Measurements from ENCODE around the gene IFT122. TPM values are rescaled to one million over a fixed set of nuclear protein-coding genes. Genes with fewer than 3 reads are reported as not detected.

The IFT122 gene
- polyA plus RNA-seq, 1 experiment = 27.8 TPM

- no peaks in the 10 kb centered on the region for H3K27me3 ChIP-seq (ENCODE audit: control insufficient read depth, insufficient read depth, low read length)
- H3K36me3 ChIP-seq (ENCODE audit: control insufficient read depth, insufficient read depth, low read length) = no peaks in the 10 kb centered on the region
- POLR2A ChIA-PET = no interaction called here
- TF ChIP-seq, protein P1, sequence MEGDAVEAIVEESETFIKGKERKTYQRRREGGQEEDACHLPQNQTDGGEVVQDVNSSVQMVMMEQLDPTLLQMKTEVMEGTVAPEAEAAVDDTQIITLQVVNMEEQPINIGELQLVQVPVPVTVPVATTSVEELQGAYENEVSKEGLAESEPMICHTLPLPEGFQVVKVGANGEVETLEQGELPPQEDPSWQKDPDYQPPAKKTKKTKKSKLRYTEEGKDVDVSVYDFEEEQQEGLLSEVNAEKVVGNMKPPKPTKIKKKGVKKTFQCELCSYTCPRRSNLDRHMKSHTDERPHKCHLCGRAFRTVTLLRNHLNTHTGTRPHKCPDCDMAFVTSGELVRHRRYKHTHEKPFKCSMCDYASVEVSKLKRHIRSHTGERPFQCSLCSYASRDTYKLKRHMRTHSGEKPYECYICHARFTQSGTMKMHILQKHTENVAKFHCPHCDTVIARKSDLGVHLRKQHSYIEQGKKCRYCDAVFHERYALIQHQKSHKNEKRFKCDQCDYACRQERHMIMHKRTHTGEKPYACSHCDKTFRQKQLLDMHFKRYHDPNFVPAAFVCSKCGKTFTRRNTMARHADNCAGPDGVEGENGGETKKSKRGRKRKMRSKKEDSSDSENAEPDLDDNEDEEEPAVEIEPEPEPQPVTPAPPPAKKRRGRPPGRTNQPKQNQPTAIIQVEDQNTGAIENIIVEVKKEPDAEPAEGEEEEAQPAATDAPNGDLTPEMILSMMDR (IDR thresholded peaks at IDR 0.05; ENCODE audit: insufficient read depth, low read depth, low read length) = peak; percentile 24; the same call in 1 of the 2 replicates
- no peak overlapping the region for H3K4me3 ChIP-seq (ENCODE audit: low read depth, low read length)
- no peak for DNase-seq (ENCODE audit: low read depth)
- CTCF ChIA-PET = interaction anchor here (1.1 to 1.5 kb wide), 2 partner anchors 8 to 22 kb away, joined by 3 to 4 read pairs; no protein-coding TSS in a partner anchor
These were observed 17.9 kb upstream of the IFT122 start for GRCh38 chr3:129421988-129422745.

DNA sequence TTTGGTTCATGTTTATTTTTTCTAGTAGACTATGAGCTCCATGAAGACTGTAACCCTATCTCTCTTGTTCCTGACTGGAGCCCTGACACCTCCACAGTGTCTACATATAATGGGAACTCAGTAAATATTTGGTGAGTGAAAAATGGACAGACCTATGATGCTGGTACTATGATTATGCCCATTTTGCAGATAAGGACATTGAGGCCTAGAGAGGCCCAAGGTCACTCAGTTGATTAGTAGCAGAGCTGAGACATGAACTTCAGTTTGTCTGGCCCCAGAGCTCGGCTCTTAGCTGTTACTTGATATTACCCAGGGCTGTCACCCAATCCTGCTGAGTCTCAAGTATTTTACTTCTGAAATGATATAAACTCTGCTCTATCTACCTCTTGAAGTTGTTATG is 17.1 kb upstream of the IFT122 start:
- CTCF ChIA-PET = interaction anchor here (1.1 to 1.5 kb wide), 2 partner anchors 9 to 23 kb away, joined by 3 to 4 read pairs; no protein-coding TSS in a partner anchor
- H3K4me3 ChIP-seq (ENCODE audit: low read depth, low read length) = no peak overlapping the region
- TF ChIP-seq, protein P1 (IDR thresholded peaks at IDR 0.05; ENCODE audit: insufficient read depth, low read depth, low read length) = no peak
- H3K36me3 ChIP-seq (ENCODE audit: control insufficient read depth, insufficient read depth, low read length) = no peaks in the 10 kb centered on the region
- DNase-seq (ENCODE audit: low read depth) = no peak
- H3K27me3 ChIP-seq (ENCODE audit: control insufficient read depth, insufficient read depth, low read length) = no peaks in the 10 kb centered on the region
- POLR2A ChIA-PET = no interaction called here

GRCh38 chr3:129424185-129424841 is 15.7 kb upstream of the IFT122 start:
- CTCF ChIA-PET = no interaction called here
- no peak for DNase-seq (ENCODE audit: low read depth)

GRCh38 chr3:129425213-129425612 is 14.8 kb upstream of the IFT122 start:
- Histone ChIP-seq H3K27me3 (ENCODE audit: control insufficient read depth, insufficient read depth, low read length) (no peaks in the 10 kb centered on the region), H3K36me3 (ENCODE audit: control insufficient read depth, insufficient read depth, low read length) (peaks cover 2% of the 10 kb centered on the region; the same call in 1 of the 2 replicates), H3K4me3 (ENCODE audit: low read depth, low read length) (no peak overlapping the region)
- TF ChIP-seq, protein P1 (IDR thresholded peaks at IDR 0.05; ENCODE audit: insufficient read depth, low read depth, low read length) = no peak
- no peak for DNase-seq (ENCODE audit: low read depth)
- ChIA-PET CTCF (no interaction called here), POLR2A (no interaction called here)

More at GRCh38 chr3:129424185-129424841, 15.7 kb upstream of the IFT122 start:
- no peaks in the 10 kb centered on the region for H3K36me3 ChIP-seq (ENCODE audit: control insufficient read depth, insufficient read depth, low read length)
- TF ChIP-seq, protein P1 (IDR thresholded peaks at IDR 0.05; ENCODE audit: insufficient read depth, low read depth, low read length) = no peak
- POLR2A ChIA-PET = no interaction called here
- no peak overlapping the region for H3K4me3 ChIP-seq (ENCODE audit: low read depth, low read length)
- H3K27me3 ChIP-seq (ENCODE audit: control insufficient read depth, insufficient read depth, low read length) = no peaks in the 10 kb centered on the region

DNA sequence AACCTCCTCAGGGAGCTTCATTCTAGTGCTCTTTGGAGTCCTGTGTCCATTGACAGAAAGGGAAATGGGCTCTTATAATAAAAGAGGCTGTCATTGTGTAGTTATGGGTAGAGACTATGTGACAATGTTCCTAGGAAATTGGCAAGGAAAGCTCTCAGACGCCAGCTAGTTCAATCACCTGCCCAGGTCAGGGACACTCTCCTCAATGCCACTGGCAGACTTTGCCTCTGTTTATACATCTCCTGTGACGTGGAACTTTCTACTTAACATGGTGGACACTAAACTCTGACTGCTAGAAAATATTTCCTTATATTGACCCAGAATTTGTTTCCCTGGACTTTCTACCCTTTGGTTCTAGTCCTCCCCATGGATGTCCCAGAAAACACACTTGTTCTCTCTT is 14.4 kb upstream of the IFT122 start:
- ChIA-PET CTCF (no interaction called here), POLR2A (no interaction called here)
- no peaks in the 10 kb centered on the region for H3K27me3 ChIP-seq (ENCODE audit: control insufficient read depth, insufficient read depth, low read length)
- peaks cover 2% of the 10 kb centered on the region; the same call in 1 of the 2 replicates for H3K36me3 ChIP-seq (ENCODE audit: control insufficient read depth, insufficient read depth, low read length)
- TF ChIP-seq, protein P1 (IDR thresholded peaks at IDR 0.05; ENCODE audit: insufficient read depth, low read depth, low read length) = no peak
- no peak overlapping the region for H3K4me3 ChIP-seq (ENCODE audit: low read depth, low read length)
- DNase-seq (ENCODE audit: low read depth) = no peak
